ENCODE measurements around the gene SMTNL2.
A peak's percentile ranks its signal among the peaks of the same experiment; 100 is the strongest.
"Not testable (repeated sequence)": the region's sequence is repeated elsewhere in the genome, so short reads cannot be mapped to it uniquely, and the experiment has no call there.

SMTNL2 gene

GRCh38 chr17:4638766-4639165 lies 54.4 kb downstream of the SMTNL2 start:
- DNase-seq: not testable (repeated sequence)

GRCh38 chr17:4639301-4640059 lies 55.2 kb downstream of the SMTNL2 start:
- peak; percentile 30 to 63 for DNase-seq

GRCh38 chr17:4640569-4641188 lies 56.4 kb downstream of the SMTNL2 start:
- DNase-seq: not testable (repeated sequence)

- no peak for DNase-seq
These were observed 57.2 kb downstream of the SMTNL2 start, which contains the start of gene ALOX15 for GRCh38 chr17:4641297-4642195. ALOX15 (minus strand) TSS chr17:4641678; CDS start chr17:4641651, 27 bp downstream.

GRCh38 chr17:4642286-4642685 lies 58.0 kb downstream of the SMTNL2 start:
- peak in 1 of 2 experiments; percentile 48 for DNase-seq

- DNase-seq: no peak
These were observed 59.3 kb downstream of the SMTNL2 start for GRCh38 chr17:4643676-4644075.

- no peak for DNase-seq
These were observed 61.3 kb downstream of the SMTNL2 start for GRCh38 chr17:4645642-4646041.

GRCh38 chr17:4648741-4649140 lies 64.4 kb downstream of the SMTNL2 start:
- no peak for DNase-seq

GRCh38 chr17:4652997-4653396 lies 68.7 kb downstream of the SMTNL2 start:
- DNase-seq: no peak

GRCh38 chr17:4655933-4656332 lies 71.6 kb downstream of the SMTNL2 start:
- DNase-seq: not testable (repeated sequence)

- DNase-seq: no peak
These were observed 73.3 kb downstream of the SMTNL2 start for GRCh38 chr17:4657678-4658077.
